Measurements from ENCODE around the gene FAM222A. TPM values are rescaled to one million over a fixed set of nuclear protein-coding genes. Genes with fewer than 3 reads are reported as not detected.

Gene FAM222A
- total RNA-seq, 1 experiment from 2014 or later = 4.2 TPM

GRCh38 chr12:109710747-109711595 is 2.7 kb upstream of the FAM222A start:
- peak; percentile 16 for DNase-seq (ENCODE audit: low spot score)

DNA sequence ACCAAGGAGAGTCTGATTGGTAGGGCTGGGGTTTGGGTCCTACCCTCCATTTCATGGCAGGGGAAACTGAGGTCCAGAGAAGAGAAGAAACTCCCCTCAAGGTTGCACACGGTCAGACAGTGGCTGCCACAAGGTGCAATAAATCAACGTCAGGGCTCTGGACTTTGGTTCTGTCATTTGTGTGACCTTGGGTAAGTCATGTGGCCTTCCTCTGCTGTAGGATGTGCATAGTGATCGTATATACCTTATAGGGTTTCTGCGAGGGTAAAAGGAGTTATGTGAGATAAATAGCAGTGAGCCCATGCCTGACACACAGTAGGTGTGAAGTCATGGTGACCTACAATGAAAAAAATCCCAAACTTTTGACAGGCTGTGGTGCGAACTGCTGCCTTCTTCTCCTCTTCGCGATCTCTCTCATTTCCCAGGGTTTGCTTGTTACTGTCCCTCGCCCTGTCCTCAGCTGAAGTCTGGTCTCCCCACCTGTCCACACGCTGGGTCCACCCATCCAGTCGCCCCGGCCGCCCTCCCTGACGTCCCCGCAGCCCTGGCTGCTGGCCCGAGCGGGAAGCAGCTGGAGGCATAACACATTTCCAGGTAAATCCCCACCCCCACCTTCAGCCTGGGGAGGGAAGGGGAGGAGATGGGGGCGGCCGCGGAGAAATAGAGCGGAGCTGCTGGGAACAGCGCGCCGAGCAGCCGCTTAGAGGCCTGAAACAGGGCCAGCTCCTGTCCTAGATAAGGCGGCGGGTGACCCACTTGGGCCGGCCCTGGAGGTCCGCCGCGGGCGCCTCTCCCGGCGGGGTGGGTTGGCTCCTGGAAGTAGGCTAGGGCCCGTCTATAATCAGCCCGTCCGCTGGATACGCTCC is 1.8 kb upstream of the FAM222A start:
- DNase-seq (ENCODE audit: low spot score) = no peak

DNA sequence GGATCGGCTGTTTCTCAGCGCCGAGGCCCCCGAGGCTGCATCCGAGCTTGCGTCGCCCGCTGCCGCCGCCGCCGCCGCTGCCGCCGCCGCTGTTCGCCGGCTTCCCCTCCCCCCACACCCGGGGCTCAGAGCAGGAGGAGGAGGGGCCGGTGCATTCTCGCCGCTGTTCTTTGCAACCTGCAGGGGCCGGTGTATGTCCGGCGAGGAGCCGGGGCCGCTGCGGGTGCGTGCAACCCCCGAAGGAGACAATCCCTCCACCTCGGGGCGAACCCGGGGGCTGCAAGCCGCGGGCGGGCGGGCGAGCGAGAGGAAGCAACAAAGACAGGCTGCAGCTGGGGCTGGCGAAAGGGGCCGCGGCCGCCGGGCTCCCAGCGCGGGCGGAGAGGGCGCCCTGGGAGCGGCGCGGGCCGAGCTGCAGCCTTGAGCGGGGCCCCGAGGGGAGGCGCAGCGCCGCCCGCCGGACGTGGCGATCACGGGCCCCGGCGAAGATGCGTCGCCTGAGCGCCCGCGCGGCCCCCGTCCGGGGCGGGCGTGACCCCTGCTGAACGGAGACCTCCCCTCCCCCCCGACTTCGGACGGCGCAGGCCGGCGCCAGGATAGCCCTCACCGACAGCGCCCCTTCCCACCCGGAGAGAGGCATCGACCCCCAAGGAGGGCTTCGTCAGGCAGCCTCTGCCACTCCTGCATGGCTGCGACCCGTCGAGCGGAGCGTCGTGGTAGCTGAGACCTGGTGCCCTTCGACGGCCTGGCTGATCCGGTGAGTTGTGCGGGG is 702 bp downstream of the FAM222A start:
- DNase-seq (ENCODE audit: low spot score) = peak; percentile 27

DNA sequence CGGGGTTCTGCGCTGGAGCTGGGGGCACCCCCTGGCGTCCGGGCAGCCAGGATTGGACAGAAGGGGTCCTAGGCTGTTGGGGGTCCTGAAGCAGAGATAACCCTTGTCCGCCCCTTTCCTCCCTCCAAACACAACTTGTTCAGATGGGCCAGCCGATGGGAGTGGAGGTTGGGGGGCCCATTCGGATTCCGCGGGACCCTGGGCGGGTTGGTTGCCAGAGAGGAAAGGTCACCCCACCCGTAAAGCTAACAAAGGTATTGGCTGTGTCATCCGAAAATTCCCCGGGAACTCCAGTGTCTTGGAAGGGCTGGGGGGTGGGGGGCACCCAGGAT is 1.3 kb downstream of the FAM222A start:
- no peak for DNase-seq (ENCODE audit: low spot score)

DNA sequence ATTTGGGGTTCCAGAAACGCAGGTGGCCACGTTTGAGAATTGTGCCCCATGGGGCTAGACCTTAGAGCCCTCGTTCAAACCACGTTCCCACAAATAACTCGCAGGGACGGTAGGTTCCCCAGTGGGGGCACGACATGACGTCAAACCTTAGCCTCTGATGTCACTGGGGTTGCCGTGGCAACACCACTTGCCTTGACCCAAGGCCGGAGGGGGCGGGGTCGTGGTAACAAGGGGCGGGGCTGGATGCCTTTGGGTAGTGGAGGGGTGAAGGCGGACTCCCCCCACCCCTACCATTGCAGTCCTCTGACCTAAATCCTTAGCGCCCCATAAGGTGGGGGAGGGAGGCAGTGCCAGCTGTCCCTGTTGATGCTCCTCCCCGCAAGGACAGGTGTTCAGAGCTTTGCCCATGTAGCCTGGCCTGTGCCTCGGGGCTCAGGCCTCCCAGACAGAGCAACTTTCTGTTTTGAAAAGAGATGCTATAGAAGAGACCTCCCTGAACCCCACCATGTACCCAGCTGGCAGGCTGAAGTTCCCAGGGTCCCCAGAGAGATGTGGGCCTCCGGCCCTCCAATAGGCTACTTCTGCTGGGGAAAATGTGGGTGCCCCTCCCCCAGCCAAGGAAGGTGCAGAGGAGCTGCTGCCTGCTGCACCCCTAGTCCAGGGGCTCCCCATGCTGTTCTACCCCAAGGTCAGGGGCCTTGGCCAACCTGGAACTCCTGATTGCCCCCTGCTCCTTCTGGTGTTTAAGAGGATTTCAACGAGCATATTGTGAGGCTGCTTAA is 1.9 kb downstream of the FAM222A start:
- DNase-seq (ENCODE audit: low spot score) = no peak

GRCh38 chr12:109716092-109716479 is 2.5 kb downstream of the FAM222A start:
- no peak for DNase-seq (ENCODE audit: low spot score)

DNA sequence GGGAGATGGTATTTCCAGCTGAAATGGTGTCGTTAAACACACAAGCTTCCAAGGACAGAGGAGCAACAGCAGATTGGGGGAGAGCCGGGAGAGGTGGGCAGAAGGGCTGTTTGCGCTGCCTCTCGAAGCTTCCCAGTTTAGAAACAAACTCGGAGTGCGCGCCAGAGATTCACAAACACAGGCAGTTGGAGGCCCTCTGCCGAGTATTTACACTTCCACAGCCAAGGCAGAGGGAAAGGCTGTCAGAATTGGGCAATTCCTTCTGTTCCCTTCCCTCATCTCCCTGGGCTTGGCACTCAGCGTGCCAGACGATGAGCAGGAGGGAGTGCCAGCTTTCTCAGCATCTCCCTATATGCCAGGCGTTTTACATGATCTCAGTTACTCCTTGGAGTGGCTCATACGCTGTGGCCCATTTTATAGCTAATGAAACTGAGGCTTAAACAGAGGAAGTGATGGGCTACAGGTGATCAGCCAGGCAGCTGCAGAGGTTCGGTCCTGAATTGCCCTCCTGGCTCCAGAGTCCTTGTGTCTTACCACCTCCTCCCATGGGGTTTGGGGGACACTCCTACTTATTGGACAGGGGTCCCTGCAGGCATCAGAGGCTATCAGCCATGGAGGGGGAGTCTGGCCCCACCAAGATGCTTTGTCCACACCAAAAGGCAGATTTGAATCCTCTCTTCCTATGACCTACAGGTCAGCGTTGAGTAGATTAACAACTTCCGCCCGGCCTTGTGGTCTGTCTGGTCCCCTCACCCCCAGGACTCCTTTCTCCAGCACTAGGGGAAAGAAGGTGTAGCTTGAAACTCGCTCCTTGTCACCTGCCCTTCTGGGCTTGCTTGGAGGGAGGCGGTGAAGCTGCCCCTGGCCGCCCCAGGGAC is 3.1 kb downstream of the FAM222A start:
- DNase-seq (ENCODE audit: low spot score) = no peak

- DNase-seq (ENCODE audit: low spot score) = no peak
Measured at GRCh38 chr12:109717390-109718357, 4.0 kb downstream of the FAM222A start.

DNA sequence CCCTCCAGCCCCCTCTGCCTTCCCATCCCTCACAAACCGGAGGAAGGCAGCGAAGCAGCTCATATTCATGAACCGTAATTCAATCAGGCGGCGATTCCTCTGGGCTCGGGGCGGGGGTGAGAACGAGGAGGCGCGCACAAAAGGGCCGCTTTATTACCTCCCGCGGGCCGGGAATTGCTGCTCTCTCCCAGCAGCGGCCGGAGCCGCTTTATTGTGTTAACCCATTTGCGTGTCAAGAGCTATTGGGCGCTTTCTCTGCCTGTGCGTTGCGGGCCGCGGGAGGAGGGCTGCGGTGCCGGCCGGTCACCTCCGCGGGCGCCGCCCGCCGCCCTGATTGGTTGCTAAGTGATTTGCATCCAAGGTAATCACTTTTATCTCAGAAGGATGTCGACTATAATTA is 4.8 kb downstream of the FAM222A start:
- DNase-seq (ENCODE audit: low spot score) = no peak

- no peak for DNase-seq (ENCODE audit: low spot score)
Measured at GRCh38 chr12:109719123-109720022, 5.7 kb downstream of the FAM222A start.

DNA sequence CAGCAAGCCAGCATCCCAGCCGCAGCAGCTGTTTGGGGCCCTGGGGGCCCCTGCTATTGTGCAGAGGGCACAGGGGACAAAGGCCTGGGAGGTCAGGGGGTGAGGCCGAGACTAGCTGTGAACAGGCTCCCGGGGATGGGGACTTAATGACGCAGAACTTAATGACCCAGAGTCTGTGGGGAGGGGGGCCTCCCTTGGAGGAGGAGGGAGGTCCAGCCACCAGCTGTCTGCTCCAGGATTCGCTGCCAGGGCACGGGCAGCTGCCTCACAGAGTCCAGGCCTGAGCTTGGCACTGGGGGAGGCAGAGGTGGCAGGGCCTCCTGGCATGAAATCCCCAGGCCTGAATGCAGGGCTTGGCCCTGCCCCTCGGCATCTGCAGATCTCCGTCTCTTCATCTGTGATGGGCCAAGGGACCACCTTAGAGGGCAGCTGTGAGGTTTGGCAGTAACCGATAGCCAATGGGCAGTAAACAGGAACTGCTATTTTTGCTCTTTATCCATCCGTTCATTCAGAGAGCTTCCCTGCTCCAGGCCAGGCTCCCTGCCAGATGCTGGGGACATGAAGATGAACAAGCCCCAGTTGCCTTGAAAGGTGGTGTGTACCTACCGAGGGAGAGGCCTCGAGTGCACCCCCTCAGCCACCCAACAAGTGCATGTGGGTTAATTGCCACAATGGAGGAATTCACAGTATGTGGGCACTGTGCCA is 6.7 kb downstream of the FAM222A start:
- no peak for DNase-seq (ENCODE audit: low spot score)

GRCh38 chr12:109720857-109721189 is 7.2 kb downstream of the FAM222A start:
- DNase-seq (ENCODE audit: low spot score) = no peak

- DNase-seq (ENCODE audit: low spot score) = no peak
Measured at GRCh38 chr12:109721276-109721675, 7.7 kb downstream of the FAM222A start.

- DNase-seq (ENCODE audit: low spot score) = no peak
Measured at GRCh38 chr12:109722022-109722720, 8.5 kb downstream of the FAM222A start.

DNA sequence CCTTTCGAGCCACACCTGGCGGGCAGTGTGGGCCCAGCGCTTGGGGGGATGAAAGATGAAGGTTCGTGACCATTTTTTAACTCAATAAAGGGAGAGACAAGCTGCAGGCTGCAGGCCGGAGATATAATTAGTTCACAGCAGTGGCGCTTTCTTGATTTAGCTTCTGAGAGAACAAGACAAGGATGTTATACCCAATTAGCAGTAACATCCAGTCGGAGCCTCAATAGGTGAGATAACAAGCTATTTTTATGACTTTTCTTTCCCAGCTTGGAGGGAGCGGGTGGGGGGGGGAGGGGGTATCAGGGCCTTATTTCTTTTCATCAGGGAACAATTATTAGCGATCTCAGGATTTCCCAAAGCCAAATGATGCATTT is 9.1 kb downstream of the FAM222A start:
- no peak for DNase-seq (ENCODE audit: low spot score)

DNA sequence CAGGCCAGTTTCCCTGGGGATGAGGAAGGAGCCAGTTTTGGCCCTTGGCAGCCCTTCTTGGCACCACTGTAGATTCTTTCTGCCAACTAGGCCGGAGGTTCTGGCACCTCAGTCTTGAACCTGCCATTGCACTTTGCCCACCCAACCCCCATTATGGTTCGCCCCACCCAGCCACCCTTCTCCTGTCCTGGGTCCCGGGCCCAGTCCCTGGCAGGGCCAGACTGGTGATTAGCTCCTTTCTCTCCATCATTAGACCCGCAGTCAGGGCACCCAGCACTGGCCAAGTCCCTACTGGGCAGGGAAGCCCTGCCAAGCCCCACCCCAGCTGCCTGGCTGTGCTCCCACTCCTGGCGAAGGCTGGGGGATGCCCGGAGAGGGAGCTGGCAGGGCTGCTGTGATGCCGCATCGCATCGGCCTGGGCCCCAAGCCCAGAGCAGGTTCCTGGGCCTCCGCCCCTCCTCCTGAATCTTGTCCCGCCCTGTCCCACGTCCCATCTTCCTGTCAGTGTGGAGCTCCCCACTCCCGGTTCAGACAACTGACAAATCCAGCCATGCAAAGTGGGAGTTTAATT is 9.8 kb downstream of the FAM222A start:
- no peak for DNase-seq (ENCODE audit: low spot score)

Data from A172 (cell line).